DND-41 (cell line): ENCODE results near the gene CYTH3.

Experiments
- CTCF ChIP-seq: IDR thresholded peaks from 2 replicates; pipeline ENCODE4 v1.5.1; 2012; ENCODE audit warnings: borderline replicate concordance, low read length, moderate library complexity, mild to moderate bottlenecking; ENCODE audit not compliant: poor library complexity, severe bottlenecking; ENCODE audit errors: extremely low read depth
- EZH2 ChIP-seq: IDR thresholded peaks from 3 replicates; pipeline ENCODE4 v1.6.1; 2012; ENCODE audit warnings: borderline replicate concordance, low read depth, mild to moderate bottlenecking, moderate library complexity, low read length, inconsistent platforms; ENCODE audit not compliant: severe bottlenecking

- TF ChIP-seq CTCF (no peak), EZH2 (no peak)
Observed at GRCh38 chr7:6175645-6176044, 96.8 kb downstream of the CYTH3 start.
